GM19328 (cell line): ENCODE results near the gene ZNF362.

ENCODE experiments used
- ATAC-seq: cut with Tn5 transposase; IDR thresholded peaks from one replicate; pipeline ENCODE4 v1.9.1; 2021; ENCODE audit warnings: mild to moderate bottlenecking, moderate library complexity; ENCODE audit not compliant: unreplicated experiment

The ZNF362 gene

DNA sequence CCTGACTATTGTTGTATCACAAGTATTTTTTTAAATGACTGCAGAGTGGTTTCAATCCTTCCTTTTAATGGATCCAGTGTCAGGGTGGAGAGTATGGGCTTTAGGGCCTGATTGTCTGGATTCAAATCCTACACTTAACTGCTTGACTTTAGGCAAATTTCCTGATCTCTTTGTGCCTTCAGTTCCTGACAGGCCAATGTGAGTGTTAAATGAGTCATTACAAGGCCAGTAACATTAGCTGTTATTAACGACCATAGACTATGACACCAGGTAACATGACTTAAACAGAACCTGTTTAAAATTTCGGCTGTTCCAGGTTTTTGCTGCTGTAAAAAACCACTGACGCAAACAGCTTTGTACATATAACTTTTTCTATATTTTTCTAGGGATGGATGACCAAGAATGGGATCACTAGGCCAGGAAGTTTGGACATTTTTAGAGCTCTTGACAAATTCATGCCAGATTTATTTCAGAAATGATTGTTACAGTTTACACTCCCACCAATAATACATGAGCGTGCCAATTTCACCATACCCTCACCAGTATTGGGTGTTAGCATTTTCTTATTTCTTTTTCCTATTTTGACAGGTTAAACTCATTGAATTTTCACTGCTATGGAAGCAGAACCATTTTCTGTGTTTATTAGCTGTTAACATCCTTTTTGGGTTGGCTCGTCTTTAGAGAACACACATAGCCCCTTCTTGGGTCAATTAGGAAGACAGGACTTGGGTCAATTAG is 11.3 kb downstream of the ZNF362 start:
- no peak for ATAC-seq

DNA sequence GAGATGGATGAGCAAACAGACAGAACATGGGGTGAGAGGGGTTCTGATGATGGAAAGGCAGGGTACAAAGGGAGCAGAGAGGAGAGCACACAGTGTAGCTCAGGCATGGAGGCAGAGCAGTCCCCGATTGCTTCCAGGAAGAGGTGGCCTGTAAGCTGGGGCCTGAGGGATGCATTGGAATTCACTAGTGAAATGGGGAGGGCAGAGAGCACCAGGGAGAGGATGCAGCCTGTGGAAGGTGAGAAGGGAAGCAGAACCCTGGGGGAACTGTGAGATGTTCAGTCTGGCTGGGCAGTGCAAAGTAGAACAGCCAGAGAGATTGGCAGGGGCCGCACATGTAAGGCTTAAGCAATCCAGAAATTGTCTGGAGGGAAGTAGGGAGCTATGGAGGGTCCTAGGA is 12.2 kb downstream of the ZNF362 start:
- ATAC-seq: no peak

DNA sequence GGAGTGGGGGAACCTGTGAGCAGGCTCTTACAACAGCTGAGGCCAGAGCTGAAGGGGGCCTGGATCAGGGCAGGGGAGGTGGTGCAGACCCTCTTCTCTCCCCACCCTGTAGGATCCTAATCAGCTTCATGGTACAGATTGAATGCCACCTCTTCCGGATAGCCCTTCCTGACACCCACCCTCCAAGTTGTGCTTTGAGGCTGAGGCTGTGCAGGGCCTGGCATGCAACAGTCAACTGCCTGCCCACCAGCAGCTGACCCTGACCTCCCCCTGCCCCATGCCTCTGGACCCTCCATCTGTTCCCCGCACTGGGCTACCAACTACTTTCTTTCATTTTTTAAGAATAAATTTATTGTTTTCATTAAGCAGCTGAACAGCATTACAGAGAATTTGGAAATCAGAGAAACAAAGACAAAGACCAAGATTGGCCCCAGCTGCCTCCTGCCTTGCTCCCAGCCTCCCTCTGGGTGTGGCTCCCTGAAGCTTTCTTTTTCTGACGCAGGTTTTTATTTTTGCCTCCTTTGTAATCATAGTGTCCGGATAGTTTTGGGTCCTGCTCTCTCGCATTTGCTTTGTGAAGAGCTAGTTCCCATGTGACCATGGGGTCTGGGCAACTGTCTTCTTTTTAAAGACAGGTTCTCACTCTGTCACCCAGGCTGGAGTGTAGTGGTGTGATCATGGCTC is 12.8 kb downstream of the ZNF362 start:
- ATAC-seq: no peak

DNA sequence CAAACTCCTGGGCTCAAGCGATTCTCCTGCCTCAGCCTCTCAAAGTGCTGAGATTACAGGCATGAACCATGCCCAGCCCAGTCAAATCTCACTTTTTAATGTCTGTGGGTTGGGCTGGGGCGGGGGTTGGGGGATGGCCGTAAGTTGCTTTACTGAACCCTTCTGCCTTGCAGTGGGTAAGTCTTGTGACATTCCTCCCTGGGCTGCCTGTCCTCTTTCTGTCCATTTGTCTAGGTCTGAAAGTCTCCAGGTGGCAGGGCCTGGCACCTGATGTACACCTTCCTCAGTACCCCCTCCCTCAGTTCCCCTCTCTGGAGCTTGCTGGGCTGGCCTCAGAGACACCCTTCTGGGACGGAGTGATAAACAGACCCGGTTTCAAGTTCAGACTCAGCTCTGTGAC is 13.3 kb downstream of the ZNF362 start:
- ATAC-seq: no peak

DNA sequence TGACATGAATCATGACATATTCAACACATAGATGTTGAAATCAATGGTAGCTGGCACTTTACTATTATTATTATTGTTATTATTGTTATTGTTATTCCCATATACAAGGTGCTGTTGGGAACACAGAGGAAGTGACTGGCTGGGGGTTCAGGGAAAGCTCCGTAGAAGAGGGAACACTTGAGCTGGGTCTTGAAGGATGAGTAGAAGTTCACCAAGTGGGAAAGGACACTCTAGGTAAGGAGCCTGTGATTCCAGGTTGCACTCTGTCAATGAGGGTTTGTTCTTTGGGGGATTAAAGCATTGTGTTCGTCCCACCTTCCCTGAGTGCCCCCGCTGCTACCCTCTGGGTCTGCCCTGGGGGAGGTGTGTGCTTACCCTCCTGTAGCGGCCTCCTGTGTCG is 14.1 kb downstream of the ZNF362 start:
- ATAC-seq: no peak

DNA sequence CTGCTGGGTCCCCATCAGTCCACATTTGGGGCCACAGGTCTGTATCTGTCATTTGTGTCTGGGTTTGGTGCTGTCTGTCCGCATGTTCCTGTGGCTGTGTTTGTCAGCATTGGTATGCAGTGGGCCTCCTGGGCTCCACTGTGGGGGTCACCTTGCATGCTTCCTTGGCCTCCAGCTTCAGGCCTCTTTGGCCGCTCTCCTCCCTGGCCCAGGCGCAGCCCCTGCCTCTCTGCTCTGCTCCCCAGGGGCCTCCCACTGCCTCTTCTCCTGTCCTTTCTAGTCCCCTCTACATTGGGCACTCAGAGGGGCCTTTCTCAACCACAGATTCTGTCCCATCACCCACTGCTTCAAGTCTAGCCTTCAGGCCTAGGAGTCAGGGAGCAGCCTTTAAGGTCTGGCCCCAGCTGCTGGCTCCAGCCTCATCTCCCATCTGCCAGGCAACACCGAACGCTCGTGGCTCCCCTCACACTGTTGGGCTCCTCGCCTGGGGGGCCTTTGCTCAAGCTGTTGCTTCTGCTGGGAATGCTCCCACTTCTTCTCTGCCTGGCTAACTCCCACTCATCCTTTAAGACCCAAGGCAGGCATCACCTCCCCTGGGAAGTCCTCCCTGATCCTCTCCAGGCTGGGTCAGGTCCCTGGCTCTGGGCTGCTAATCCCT is 14.6 kb downstream of the ZNF362 start:
- ATAC-seq: no peak

DNA sequence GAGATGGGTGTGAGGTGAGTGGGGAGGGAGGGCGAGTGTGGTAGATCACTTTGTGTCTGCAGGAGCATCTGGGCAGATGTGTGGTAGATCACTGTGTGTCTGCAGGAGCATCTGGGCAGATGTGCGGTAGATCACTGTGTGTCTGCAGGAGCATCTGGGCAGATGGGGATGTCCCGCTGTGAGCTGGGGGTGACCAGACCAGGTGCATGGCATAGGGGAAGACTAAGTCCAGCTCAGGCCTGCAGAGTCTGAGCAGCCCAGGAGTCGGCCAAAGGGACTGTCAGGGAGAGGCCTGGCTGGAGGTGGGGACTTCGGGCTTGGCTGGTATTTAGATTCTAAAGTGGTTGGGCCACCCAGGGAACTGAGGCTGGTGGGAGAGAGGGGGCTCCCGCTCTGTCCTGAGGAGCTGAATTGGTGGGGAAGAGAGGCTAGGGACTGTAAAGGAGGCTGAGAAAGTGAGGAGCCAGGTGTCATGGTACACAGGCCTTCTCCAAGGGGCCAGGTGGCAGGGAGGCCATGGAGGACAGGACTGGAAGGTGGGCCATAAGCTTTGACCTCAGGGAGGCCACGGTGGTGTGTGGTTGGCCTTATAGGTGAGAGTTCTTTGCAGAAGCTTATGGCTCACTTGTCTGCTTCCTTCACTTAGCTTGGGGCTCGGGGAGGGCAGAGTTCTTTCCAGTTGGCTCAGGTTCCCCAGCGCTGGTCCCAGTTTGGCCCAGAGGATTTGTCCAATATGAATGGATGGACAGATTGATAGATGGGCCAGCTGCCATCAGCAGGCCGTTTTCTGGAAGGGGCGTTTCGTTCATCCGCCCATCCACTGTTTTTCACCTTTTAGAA is 15.6 kb downstream of the ZNF362 start:
- ATAC-seq: no peak

DNA sequence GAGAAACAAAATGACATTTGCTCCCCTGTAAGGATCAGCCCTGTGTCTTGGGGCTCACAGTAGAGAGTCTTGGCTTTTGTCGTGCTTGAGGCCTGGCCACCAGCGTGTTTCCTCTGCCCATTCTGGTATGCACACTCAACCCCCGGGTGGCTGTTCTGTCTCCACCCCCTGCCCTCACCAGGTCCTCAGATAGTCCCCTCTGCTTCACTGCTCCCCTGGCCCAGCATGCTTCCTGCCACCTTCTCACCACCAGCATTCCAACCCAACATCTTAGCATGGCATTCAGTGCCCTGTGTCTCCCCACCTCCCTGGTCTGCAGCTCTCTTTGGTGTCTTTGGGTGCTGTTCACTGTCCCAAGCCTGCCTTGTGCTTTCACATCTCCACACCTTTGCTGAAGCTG is 16.2 kb downstream of the ZNF362 start:
- ATAC-seq: no peak

DNA sequence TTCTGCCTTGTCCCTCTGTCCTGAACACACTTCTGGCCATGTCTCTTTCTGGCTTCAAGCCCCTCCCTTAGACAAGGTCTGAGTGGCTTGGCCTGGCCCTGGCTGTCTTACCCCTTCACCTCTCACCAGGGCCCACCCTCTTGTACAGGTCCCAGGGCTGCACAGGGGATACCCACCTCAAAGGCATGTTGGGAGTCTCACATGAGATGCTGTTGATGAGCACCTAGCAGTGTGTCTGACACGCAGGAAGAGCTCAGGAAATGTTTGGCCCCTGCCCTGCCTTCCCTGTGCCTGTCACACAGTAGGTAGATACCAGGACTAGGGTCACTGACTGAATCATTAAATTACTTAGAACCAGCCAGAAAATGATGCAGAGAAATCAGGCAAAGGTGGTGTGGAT is 16.6 kb downstream of the ZNF362 start:
- no peak for ATAC-seq

DNA sequence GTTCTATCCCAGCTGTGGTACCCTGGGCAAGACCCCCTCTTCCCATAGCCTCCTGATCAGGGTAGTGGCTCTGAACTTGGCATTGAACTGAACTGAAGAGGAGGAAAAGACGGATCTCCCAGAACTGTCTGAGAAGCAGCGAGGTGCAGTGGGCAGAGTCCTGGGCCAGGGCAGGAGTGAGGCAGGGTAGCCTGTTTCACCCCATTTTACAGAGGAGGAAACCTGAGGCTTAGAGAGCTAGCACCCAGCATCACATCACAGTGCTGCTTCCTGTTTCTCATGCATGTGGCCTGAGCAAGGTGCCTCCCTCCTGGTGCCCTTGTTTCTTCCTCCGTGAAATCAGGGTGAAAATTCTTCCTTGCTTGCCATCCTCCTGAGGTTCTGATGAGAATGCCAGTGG is 17.1 kb downstream of the ZNF362 start:
- ATAC-seq: no peak

DNA sequence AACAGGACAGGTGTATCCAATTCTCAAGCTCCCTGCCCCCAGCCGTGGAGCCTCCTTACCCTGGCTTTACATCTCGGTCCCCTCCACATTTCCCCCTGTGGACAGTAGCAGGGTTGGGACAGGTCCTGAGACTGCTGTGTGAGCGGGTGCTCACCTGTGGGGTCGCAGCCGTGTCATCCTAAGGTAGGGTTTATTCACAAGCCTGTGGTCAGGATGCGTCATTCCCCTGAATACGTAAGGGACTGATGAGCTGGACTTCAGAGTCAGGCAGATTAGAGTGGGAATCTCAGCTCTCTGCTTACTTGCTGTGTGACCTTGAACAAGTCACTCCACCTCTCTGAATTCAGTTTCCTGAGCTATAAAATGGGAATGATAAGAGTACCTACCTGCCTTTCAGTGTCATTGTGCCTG is 17.7 kb downstream of the ZNF362 start:
- ATAC-seq: no peak

DNA sequence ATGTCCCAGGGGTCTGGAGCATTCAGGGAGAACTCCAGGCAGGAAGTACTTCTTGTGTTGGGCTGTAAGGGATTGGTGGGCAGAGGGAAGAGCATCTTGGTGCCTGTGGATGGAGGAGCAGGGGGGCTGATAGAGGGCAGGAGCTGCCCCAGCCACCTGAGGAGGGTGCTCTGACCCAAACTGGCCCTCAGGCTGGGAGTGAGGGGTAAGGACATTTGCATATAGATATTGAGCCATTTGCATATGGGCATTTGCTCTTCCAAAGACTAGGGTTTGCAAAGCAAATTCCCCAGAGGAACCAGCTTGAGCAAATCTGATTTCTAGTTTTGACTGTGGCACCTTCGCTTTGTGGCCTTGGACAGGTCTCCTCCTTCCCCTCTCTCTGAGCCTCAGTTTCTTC is 18.2 kb downstream of the ZNF362 start:
- ATAC-seq: no peak

DNA sequence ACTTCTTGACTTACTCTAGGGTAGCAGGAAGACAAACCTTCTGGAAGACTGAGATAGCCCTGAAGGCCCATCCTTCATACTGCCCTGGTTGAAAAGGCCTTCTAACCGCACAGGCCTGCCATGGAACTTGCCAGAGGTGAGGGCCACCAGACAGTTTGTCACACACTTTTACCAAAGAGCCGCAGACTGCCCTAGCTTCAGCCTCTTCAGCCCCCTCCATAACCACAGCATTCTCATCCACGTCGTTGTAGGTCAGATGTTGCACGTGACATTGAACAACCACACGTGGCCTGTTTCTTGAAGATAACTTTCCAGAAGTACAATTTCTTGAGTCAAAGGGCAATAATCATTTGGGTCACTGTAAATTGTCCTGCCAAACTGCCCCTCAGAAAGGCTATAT is 18.9 kb downstream of the ZNF362 start:
- no peak for ATAC-seq

DNA sequence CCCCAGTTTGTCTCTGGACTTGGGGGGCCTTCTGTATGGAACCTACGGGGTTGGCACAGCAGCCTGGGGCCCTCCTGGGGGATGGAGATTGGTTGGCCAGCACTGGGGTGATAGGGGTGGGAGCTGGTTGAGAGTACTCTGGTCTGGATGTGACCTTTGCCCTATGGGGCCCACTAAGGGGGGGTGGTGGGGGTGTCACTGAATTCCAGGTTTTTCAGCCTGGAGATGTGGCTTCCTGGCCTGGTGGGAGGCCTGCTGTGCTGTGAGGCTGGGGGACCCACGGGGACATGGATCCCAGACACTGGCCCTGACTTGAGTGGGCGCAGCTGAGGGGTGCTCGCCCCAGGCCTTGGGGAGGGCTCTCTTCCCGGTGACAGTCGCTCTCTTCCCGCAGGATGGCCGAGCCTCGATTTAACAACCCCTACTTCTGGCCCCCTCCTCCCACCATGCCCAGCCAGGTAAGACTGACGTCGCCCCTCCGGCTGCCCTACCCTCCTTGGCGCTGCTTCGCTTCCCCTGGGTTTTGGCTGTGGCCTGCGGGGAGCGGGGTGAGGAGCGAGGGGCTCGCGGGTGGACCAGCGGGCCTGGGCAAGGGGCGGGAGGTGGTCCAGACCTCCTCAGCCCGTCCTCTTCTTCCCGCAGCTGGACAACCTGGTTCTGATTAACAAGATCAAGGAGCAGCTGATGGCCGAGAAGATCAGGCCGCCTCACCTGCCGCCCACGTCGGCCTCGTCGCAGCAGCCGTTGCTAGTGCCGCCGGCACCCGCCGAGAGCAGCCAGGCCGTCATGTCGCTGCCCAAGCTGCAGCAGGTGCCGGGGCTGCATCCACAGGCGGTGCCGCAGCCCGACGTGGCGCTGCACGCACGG is 19.6 kb downstream of the ZNF362 start:
- ATAC-seq: no peak

DNA sequence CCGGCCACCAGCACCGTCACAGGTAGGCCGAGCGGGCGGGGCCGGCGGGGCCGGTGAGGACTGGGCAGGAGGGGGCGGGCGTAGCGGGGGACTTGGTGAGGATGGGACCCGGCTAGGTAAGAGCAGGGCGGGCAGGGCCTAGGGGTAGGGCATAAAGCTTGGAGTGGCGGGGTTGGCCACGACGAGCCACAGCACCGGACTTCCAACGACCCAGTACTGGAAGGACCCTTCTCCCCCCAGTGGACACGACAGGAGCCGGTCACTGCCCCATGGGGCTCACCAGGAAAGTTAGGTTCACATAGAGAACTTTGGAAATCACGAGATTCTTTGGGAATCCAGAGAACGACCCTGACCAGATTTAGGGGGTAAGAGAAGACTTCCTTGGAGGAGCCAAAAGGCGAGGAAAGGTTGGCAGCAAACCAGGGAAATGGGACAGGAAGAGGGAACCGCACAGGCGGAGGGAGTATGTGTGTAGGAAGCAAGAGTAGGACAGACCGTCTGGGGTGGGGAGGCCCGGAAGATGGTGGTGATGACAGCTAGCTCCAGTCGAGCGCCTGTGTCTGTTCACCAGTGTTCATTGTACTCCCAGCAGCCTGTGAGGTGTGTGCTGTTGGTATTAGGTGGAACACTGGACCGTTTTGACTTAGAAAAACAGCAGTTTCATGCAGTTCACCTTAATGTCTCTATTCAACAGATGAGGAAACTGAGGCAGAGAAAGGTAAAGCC is 20.4 kb downstream of the ZNF362 start:
- ATAC-seq: no peak

DNA sequence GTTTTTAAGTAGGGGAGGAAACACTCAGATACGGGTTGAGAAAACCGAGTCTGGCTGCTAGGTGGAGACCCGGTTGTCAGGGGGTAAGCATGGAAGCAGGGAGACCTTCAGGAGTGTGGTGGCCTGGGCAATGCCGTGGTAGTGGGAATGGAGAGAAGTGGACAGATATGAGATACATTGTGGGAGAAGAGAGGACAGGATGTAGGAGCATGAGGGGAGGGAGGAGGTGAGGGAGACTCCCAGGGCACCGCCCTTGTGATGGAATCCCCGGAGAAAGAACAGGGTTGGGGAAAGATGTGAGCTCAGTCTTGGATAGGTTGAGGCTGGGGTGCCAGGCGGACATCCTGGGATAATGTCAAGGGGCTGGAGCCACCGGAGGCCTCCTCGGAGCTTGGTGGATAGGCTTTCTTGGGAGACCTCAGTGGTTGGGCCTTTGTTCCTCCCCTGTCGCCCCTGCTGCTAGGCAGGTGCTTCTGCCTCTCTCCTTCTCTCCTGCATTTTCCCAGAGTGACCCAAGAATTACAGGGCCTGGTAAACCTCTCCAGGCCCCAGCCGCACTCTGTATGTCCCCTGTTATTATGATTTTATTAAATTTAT is 21.3 kb downstream of the ZNF362 start:
- ATAC-seq: no peak

DNA sequence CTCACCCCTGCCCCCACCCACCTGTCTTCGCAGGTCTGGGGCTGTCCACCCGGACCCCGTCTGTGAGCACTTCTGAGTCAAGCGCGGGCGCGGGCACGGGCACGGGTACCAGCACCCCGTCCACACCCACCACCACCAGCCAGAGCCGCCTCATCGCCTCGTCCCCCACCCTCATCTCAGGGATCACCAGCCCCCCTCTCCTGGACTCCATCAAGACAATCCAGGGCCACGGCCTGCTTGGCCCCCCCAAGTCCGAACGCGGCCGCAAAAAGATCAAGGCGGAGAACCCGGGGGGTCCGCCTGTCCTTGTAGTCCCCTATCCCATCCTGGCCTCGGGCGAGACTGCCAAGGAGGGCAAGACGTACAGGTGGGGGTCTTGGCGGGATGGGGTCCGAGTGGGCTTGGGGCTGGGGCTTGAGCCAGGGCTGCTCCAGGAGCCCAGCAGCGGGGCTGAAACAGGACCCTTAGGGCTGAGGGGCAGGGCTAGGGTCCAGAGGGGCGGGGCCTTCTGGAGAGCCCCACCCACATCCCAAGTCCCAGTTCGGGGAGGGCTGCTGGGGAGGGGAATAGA is 23.9 kb downstream of the ZNF362 start:
- no peak for ATAC-seq

DNA sequence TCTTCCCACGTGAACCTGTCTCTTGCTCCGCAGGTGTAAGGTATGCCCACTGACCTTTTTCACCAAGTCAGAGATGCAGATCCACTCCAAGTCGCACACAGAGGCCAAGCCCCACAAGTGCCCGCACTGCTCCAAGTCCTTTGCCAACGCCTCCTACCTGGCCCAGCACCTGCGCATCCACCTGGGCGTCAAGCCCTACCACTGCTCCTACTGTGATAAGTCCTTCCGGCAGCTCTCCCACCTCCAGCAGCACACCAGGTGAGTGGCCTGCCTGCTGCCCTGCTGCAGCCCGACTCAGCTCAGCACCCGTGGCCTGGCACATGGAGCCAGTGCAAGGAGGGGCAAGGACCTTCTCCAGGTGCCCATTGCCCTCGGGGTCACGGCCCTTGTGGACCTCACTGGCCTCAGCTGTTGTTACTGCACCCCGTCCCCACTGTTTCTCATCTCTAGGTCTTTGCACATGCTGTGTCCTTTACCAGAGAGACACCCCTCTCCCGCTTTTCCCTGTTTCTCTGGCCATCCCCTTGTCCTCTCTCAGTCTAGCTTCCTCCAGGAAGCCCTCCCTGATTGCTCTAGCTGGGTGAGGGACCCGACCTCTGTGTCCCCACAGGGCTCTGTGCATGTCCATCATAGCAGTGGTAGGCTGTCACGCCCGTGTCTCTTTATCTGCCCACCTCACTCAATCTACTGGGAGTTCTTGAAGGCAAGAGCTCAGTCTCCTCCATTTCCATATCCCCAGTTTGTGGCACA is 25.4 kb downstream of the ZNF362 start:
- ATAC-seq: no peak
